K562 (cell line): ENCODE measurements around the gene NFATC3. TPM values are rescaled to one million over a fixed set of nuclear protein-coding genes. Genes with fewer than 3 reads are reported as not detected.

Experiments
- ATAC-seq: fragments of 200-7000 bp; cut with Tn5 transposase; 3 replicates; pipeline ENCODE4 v1.9.1; 2020; ENCODE audit warnings: moderate library complexity
- BruUV-seq: library from RNA; stranded (reverse); fragments of 400-500 nt; replicated peaks from 2 replicates; lab custom pipeline; 2021; lab: Mats Ljungman, UMichigan
- CTCF ChIA-PET: fragments of 300-600 bp; formaldehyde crosslinking; extraction: SDS; loops from one replicate; lab custom pipeline; 2021; ENCODE audit warnings: low intra/inter-chr PET ratio; lab: Yijun Ruan, JAX
- POLR2A ChIA-PET: fragments of 300-600, 350-650 bp; sonication (Branson Sonifier 250); formaldehyde crosslinking; extraction: SDS; loops from one replicate; lab custom pipeline; 2021; ENCODE audit warnings: antibody characterized with exemption, inconsistent platforms; lab: Yijun Ruan, JAX
- DNase-seq, 4 experiments: peaks; one replicate each; pipeline versions ENCODE4 v3.0.0 to v3.0.0-alpha.2; 2011 to 2018; ENCODE audit warnings: low spot score in 3 of 4, mixed read lengths in 3 of 4; ENCODE audit errors: extremely low read depth in 1 of 4
- FAIRE-seq: peaks from 2 replicates; lab custom pipeline; 2011; peaks lifted over from hg19 to GRCh38; lab: Jason Lieb, UNC
- H2AFZ ChIP-seq: 2 replicates; pipeline ENCODE4 v1.6.0; 2011; ENCODE audit warnings: low read depth, low read length, control low read depth, inconsistent platforms
- H3K27ac ChIP-seq: fragments of 200-600 bp; 3 replicates; pipeline ENCODE4 v1.8.0; 2011; ENCODE audit warnings: low read depth, mild to moderate bottlenecking, control low read depth, inconsistent platforms, low read length, moderate library complexity, mixed read lengths; ENCODE audit errors: extremely low read depth
- H3K27me3 ChIP-seq, 2 experiments: fragments of 300-600 bp in 1 of 2; 2 replicates in 1 of 2; 3 replicates in 1 of 2; pipeline versions ENCODE4 v1.6.0 to v1.8.0; 2011; ENCODE audit warnings: inconsistent platforms in 2 of 2, low read length in 2 of 2, mild to moderate bottlenecking in 1 of 2, mixed read lengths in 1 of 2, moderate library complexity in 1 of 2; ENCODE audit not compliant: control insufficient read depth in 2 of 2, insufficient read depth in 2 of 2
- H3K36me3 ChIP-seq: fragments of 300-600 bp; 3 replicates; pipeline ENCODE4 v1.8.0; 2011; ENCODE audit warnings: mild to moderate bottlenecking, low read length, inconsistent platforms; ENCODE audit not compliant: control insufficient read depth, insufficient read depth
- H3K4me1 ChIP-seq, 2 experiments: fragments of 200-600 bp in 1 of 2; replicated peaks in 1 of 2; 2 replicates in 1 of 2; 3 replicates in 1 of 2; pipeline versions ENCODE4 v1.5.1 to v1.8.0; 2011; ENCODE audit warnings: inconsistent platforms in 2 of 2, low read length in 2 of 2, mild to moderate bottlenecking in 1 of 2, mixed read lengths in 1 of 2, moderate library complexity in 1 of 2; ENCODE audit not compliant: control insufficient read depth in 2 of 2, insufficient read depth in 2 of 2
- H3K4me2 ChIP-seq: 2 replicates; pipeline ENCODE4 v1.6.1; 2011; ENCODE audit warnings: low read length, control low read depth, inconsistent platforms, mixed read lengths; ENCODE audit not compliant: insufficient read depth
- H3K4me3 ChIP-seq: fragments of 200-600 bp; sonication (generic), shearing (Covaris generic); 2 replicates; pipeline ENCODE4 v1.5.1; 2016; ENCODE audit warnings: control low read depth, inconsistent platforms
- H3K79me2 ChIP-seq: fragments of 200-600 bp; 3 replicates; pipeline ENCODE4 v1.8.0; 2011; ENCODE audit warnings: low read length, inconsistent platforms; ENCODE audit not compliant: control insufficient read depth, insufficient read depth
- H3K9ac ChIP-seq, 2 experiments: 2 replicates each; pipeline versions ENCODE4 v1.6.0 to v1.6.1; 2011; ENCODE audit warnings: low read depth in 2 of 2, low read length in 2 of 2, control low read depth in 1 of 2, inconsistent platforms in 1 of 2, mild to moderate bottlenecking in 1 of 2, mixed read lengths in 1 of 2; ENCODE audit not compliant: insufficient read depth in 1 of 2
- H3K9me1 ChIP-seq: one replicate; pipeline ENCODE4 v1.6.0; 2011; ENCODE audit warnings: inconsistent platforms, mild to moderate bottlenecking, low read length, moderate library complexity; ENCODE audit not compliant: control insufficient read depth, insufficient read depth
- H3K9me3 ChIP-seq: replicated peaks from 2 replicates; pipeline ENCODE4 v1.5.1; 2011; ENCODE audit warnings: low read depth, low read length, inconsistent platforms; ENCODE audit not compliant: control insufficient read depth, insufficient read depth
- H4K20me1 ChIP-seq: replicated peaks from 2 replicates; pipeline ENCODE4 v1.6.1; 2011; ENCODE audit warnings: low read length, inconsistent platforms, mixed read lengths; ENCODE audit not compliant: control insufficient read depth, insufficient read depth
- CEBPB ChIP-seq: fragments of 450-650 bp; IDR thresholded peaks from 2 replicates; pipeline ENCODE4 v1.6.1; 2016; ENCODE audit warnings: missing genetic modification characterization, missing compliant biosample characterization
- MCM3 ChIP-seq: fragments of 450-650 bp; IDR thresholded peaks from 2 replicates; pipeline ENCODE4 v1.6.1; 2016
- MXI1 ChIP-seq: IDR thresholded peaks from 2 replicates; pipeline ENCODE4 v1.6.1; 2011; ENCODE audit warnings: low read depth, mild to moderate bottlenecking, improper control_type of control experiment, low read length
- NFIC ChIP-seq: fragments of 450-650 bp; IDR thresholded peaks from 2 replicates; pipeline ENCODE4 v1.6.1; 2017; ENCODE audit warnings: mild to moderate bottlenecking, inconsistent platforms
- NONO ChIP-seq, 2 experiments: fragments of 200-400 bp in 1 of 2; fragments of 450-650 bp in 1 of 2; formaldehyde crosslinking in 1 of 2; IDR thresholded peaks; 2 replicates each; pipeline ENCODE4 v1.6.1; 2017; ENCODE audit warnings: low read depth in 2 of 2, mild to moderate bottlenecking in 2 of 2, moderate library complexity in 2 of 2, low read length in 1 of 2
- TCF7L2 ChIP-seq: fragments of 150-350 bp; IDR thresholded peaks from 2 replicates; pipeline ENCODE4 v1.6.1; 2016; ENCODE audit warnings: low read depth, mild to moderate bottlenecking, low read length, moderate library complexity
- ZC3H11A ChIP-seq: IDR thresholded peaks from 2 replicates; pipeline ENCODE4 v1.6.1; 2012; ENCODE audit warnings: low read depth, low read length, improper control_type of control experiment
- WGBS: fragments of 100-300 bp; shearing (Covaris generic); methylation state at CpG from one replicate; pipeline ENCODE4 v1.1.6; 2016; ENCODE audit warnings: low coverage, mixed read lengths; ENCODE audit not compliant: insufficient coverage; ENCODE audit errors: missing lambda C conversion rate; 5-methylcytosine and 5-hydroxymethylcytosine counted together
- in situ Hi-C: fragments of 300-500 bp; cut with MboI; formaldehyde crosslinking; loops from 4 replicates; pipeline ENCODE4 v1.15.0; 2018; ENCODE audit warnings: inconsistent platforms, mixed read lengths
- intact Hi-C: fragments of 100-400 bp; cut with micrococcal nuclease; formaldehyde crosslinking; loops from 2 replicates; pipeline ENCODE4 v1.14.2; 2022
- microRNA-seq: library from miRNA; unstranded; fragments of <30 nt; microRNA quantifications from one replicate; pipeline ENCODE4, GENCODE V29; 2018; ENCODE audit warnings: borderline microRNAs expressed
- polyA plus RNA-seq, 8 experiments: library from polyadenylated mRNA; depleted of rRNA in 4 of 8; stranded (reverse) in 5 of 8; unstranded in 3 of 8; fragments of >200 nt; fragmentation: Nextera tagmentation in 2 of 8; fragmentation: Illumina TruSeq in 1 of 8; extraction: Ambion mirVana in 2 of 8; extraction: Trizol in 1 of 8; gene quantifications; 2 replicates each; pipeline versions ENCODE4 v1.2.1 to v1.2.3, GENCODE V29; 2011 to 2014; ENCODE audit warnings: inconsistent platforms in 1 of 8, missing spikeins in 1 of 8
- small RNA-seq: library from RNA; depleted of rRNA; stranded (forward); fragments of <200 nt; gene quantifications from one replicate; pipeline ENCODE3, GENCODE V24; 2014
- total RNA-seq, 7 experiments: library from RNA; depleted of rRNA in 6 of 7; stranded (reverse); fragments of >200 nt in 6 of 7; fragmentation: Illumina TruSeq in 2 of 7; extraction: Trizol in 2 of 7; gene quantifications; 2 replicates each; pipeline versions ENCODE4 v1.2.1 to v1.2.3, GENCODE V29; 2011 to 2021; ENCODE audit warnings: low replicate concordance in 1 of 7
- TF ChIP-seq, protein P1 (sequence below), 2 experiments: fragments of 450-650 bp in 1 of 2; IDR thresholded peaks; 2 replicates each; pipeline ENCODE4 v1.6.1; 2011 to 2017; ENCODE audit warnings: low read depth in 2 of 2, antibody characterized with exemption in 1 of 2, borderline replicate concordance in 1 of 2, low read length in 1 of 2, mild to moderate bottlenecking in 1 of 2, mixed read lengths in 1 of 2; ENCODE audit not compliant: control insufficient read depth in 1 of 2

The NFATC3 gene
- total and polyA plus RNA-seq, 9 of the 15 experiments (the other 6 are each of a cell fraction or from before 2014, with no cell fraction given): 15.7 to 98.4 (median 59.4) TPM

DNA sequence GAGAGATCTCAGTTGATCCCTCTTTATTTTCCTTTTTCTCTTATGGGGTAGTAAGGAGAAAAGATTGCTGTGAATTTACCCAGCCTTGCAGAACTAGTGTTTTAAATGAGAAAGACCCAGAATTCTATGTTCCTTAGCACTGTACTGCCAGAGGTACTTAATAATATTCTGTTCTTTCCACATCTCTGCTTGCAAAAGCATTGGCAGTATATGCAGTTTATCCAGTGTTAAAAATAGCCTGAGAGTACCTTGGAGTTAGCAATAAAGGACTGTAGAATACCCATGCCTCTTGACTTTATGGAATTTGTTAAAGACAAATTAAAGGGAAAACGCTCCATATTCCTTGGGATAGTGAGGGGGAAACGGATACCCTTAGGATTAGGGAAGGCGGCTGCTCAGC is 191.1 kb downstream of the NFATC3 start:
- intact Hi-C loops: no loop called here
- H3K9me1 ChIP-seq: no peaks in the 10 kb centered on the region
- peaks cover 58% of the 10 kb centered on the region for H3K36me3 ChIP-seq
- CTCF ChIA-PET: no interaction called here
- no peak for TF ChIP-seq TCF7L2
- TF ChIP-seq MCM3: no peak
- no peak for TF ChIP-seq MXI1
- TF ChIP-seq ZC3H11A: no peak
- TF ChIP-seq CEBPB (tag): no peak
- no peak for TF ChIP-seq NFIC
- TF ChIP-seq, protein P1, sequence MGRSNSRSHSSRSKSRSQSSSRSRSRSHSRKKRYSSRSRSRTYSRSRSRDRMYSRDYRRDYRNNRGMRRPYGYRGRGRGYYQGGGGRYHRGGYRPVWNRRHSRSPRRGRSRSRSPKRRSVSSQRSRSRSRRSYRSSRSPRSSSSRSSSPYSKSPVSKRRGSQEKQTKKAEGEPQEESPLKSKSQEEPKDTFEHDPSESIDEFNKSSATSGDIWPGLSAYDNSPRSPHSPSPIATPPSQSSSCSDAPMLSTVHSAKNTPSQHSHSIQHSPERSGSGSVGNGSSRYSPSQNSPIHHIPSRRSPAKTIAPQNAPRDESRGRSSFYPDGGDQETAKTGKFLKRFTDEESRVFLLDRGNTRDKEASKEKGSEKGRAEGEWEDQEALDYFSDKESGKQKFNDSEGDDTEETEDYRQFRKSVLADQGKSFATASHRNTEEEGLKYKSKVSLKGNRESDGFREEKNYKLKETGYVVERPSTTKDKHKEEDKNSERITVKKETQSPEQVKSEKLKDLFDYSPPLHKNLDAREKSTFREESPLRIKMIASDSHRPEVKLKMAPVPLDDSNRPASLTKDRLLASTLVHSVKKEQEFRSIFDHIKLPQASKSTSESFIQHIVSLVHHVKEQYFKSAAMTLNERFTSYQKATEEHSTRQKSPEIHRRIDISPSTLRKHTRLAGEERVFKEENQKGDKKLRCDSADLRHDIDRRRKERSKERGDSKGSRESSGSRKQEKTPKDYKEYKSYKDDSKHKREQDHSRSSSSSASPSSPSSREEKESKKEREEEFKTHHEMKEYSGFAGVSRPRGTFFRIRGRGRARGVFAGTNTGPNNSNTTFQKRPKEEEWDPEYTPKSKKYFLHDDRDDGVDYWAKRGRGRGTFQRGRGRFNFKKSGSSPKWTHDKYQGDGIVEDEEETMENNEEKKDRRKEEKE (IDR thresholded peaks at IDR 0.05; ENCODE audit: borderline replicate concordance in 1 of 2, control insufficient read depth in 1 of 2, low read depth in 2 of 2, low read length in 1 of 2): no peak
- no peak for TF ChIP-seq NONO (IDR thresholded peaks at IDR 0.05; ENCODE audit: low read depth in 2 of 2, low read length in 1 of 2)
- peaks cover 0 to 9% of the 10 kb centered on the region in 2 experiments; a peak in 1 of 5 replicates for H3K4me1 ChIP-seq
- WGBS: 93% methylated on average over 3 of the region's 3 CpGs
- H3K9ac ChIP-seq: no peak overlapping the region
- no peak overlapping the region for H3K27ac ChIP-seq
- no peak for DNase-seq
- no peak for FAIRE-seq
- no peak overlapping the region for H3K4me3 ChIP-seq
- H3K4me2 ChIP-seq: no peak overlapping the region
- no TSS peak for BruUV-seq
- peaks cover 17% of the 10 kb centered on the region for H4K20me1 ChIP-seq
- peaks cover 26% of the 10 kb centered on the region for H3K79me2 ChIP-seq
- ATAC-seq: no peak
- POLR2A ChIA-PET: interaction anchor here (1.0 to 1.7 kb wide), 3 partner anchors 12 to 34 kb away, joined by 3 to 7 read pairs (median 4); partner anchors contain the start of genes PRMT7 and SLC7A6OS
- H3K9me3 ChIP-seq: no peaks in the 10 kb centered on the region
- H3K27me3 ChIP-seq: no peaks in the 10 kb centered on the region
- in situ Hi-C loops: no loop called here
- H2AFZ ChIP-seq: no peak overlapping the region

Small RNAs within 50 kb of the gene (microRNA-seq; reads per million reads assigned to microRNA genes)
- gene MIR6773: not detected

Small RNAs within 50 kb of the gene (small RNA-seq; reads per million reads assigned to genes)
- gene RF00019 (not detected), gene RF00554 (not detected)

Other genes starting within 250 kb of the NFATC3 start
Only the 7 nearest of the 20 such genes appear.
- gene LCAT, start 141.2 kb upstream of the NFATC3 start, total RNA-seq (2014; rRNA removed): 6.8 and 9.0 TPM in 2 replicates
- gene LCAT, start 141.2 kb upstream of the NFATC3 start, total RNA-seq (2014; rRNA removed; fragmentation: Illumina TruSeq; extraction: Trizol): 3.0 and 3.2 TPM in 2 replicates
- 4.1 and 4.5 TPM in 2 replicates for gene LCAT, start 141.2 kb upstream of the NFATC3 start, total RNA-seq (2015; rRNA removed; fragmentation: Illumina TruSeq; extraction: Trizol)
- gene LCAT, start 141.2 kb upstream of the NFATC3 start, total RNA-seq (2021): 14.2 and 21.0 TPM in 2 replicates
- gene LCAT, start 141.2 kb upstream of the NFATC3 start, polyA plus RNA-seq (2011; rRNA removed): 6.7 and 14.9 TPM in 2 replicates
- gene LCAT, start 141.2 kb upstream of the NFATC3 start, polyA plus RNA-seq (2014; fragmentation: Illumina TruSeq; extraction: Trizol): 5.0 and 5.6 TPM in 2 replicates
- gene LCAT, start 141.2 kb upstream of the NFATC3 start, polyA plus RNA-seq (2014; fragmentation: Nextera tagmentation; extraction: Ambion mirVana): under 1 TPM; 0.46 to 0.94 TPM
- gene LCAT, start 141.2 kb upstream of the NFATC3 start, polyA plus RNA-seq (2014; rRNA removed): 7.6 and 14.9 TPM in 2 replicates
- 15.0 and 16.9 TPM in 2 replicates for gene SLC12A4, start 116.7 kb upstream of the NFATC3 start, total RNA-seq (2014; rRNA removed)
- gene SLC12A4, start 116.7 kb upstream of the NFATC3 start, total RNA-seq (2014; rRNA removed; fragmentation: Illumina TruSeq; extraction: Trizol): 9.9 and 10.0 TPM in 2 replicates
- gene SLC12A4, start 116.7 kb upstream of the NFATC3 start, total RNA-seq (2015; rRNA removed; fragmentation: Illumina TruSeq; extraction: Trizol): 10.4 and 11.6 TPM in 2 replicates
- gene SLC12A4, start 116.7 kb upstream of the NFATC3 start, total RNA-seq (2021): 32.8 and 43.5 TPM in 2 replicates
- 22.9 and 48.4 TPM in 2 replicates for gene SLC12A4, start 116.7 kb upstream of the NFATC3 start, polyA plus RNA-seq (2011; rRNA removed)
- gene SLC12A4, start 116.7 kb upstream of the NFATC3 start, polyA plus RNA-seq (2014; fragmentation: Illumina TruSeq; extraction: Trizol): 24.1 and 30.0 TPM in 2 replicates
- gene SLC12A4, start 116.7 kb upstream of the NFATC3 start, polyA plus RNA-seq (2014; fragmentation: Nextera tagmentation; extraction: Ambion mirVana): 1 to 10 TPM in 1 of 2 experiments, under 1 TPM in 1; 0.75 to 1.8 TPM
- 25.1 and 32.7 TPM in 2 replicates for gene SLC12A4, start 116.7 kb upstream of the NFATC3 start, polyA plus RNA-seq (2014; rRNA removed)
- gene DPEP3, start 104.9 kb upstream of the NFATC3 start, total RNA-seq (2014; rRNA removed): not detected in 2 replicates
- not detected in 2 replicates for gene DPEP3, start 104.9 kb upstream of the NFATC3 start, total RNA-seq (2014; rRNA removed; fragmentation: Illumina TruSeq; extraction: Trizol)
- gene DPEP3, start 104.9 kb upstream of the NFATC3 start, total RNA-seq (2015; rRNA removed; fragmentation: Illumina TruSeq; extraction: Trizol): not detected in 2 replicates
- not detected in 2 replicates for gene DPEP3, start 104.9 kb upstream of the NFATC3 start, total RNA-seq (2021)
- gene DPEP3, start 104.9 kb upstream of the NFATC3 start, polyA plus RNA-seq (2011; rRNA removed): not detected in 2 replicates
- not detected in 2 replicates for gene DPEP3, start 104.9 kb upstream of the NFATC3 start, polyA plus RNA-seq (2014; fragmentation: Illumina TruSeq; extraction: Trizol)
- gene DPEP3, start 104.9 kb upstream of the NFATC3 start, polyA plus RNA-seq (2014; fragmentation: Nextera tagmentation; extraction: Ambion mirVana): not detected
- not detected in 2 replicates for gene DPEP3, start 104.9 kb upstream of the NFATC3 start, polyA plus RNA-seq (2014; rRNA removed)
- 0.14 and 1.3 TPM in 2 replicates for gene DPEP2, start 85.9 kb upstream of the NFATC3 start, total RNA-seq (2014; rRNA removed)
- 0.18 and 0.35 TPM in 2 replicates for gene DPEP2, start 85.9 kb upstream of the NFATC3 start, total RNA-seq (2014; rRNA removed; fragmentation: Illumina TruSeq; extraction: Trizol)
- 0.49 and 0.76 TPM in 2 replicates for gene DPEP2, start 85.9 kb upstream of the NFATC3 start, total RNA-seq (2015; rRNA removed; fragmentation: Illumina TruSeq; extraction: Trizol)
- 0.85 and 1.2 TPM in 2 replicates for gene DPEP2, start 85.9 kb upstream of the NFATC3 start, total RNA-seq (2021)
- gene DPEP2, start 85.9 kb upstream of the NFATC3 start, polyA plus RNA-seq (2011; rRNA removed): 0.81 and 1.6 TPM in 2 replicates
- gene DPEP2, start 85.9 kb upstream of the NFATC3 start, polyA plus RNA-seq (2014; fragmentation: Illumina TruSeq; extraction: Trizol): 0.70 and 1.00 TPM in 2 replicates
- under 1 TPM; 0.24 to 0.38 TPM for gene DPEP2, start 85.9 kb upstream of the NFATC3 start, polyA plus RNA-seq (2014; fragmentation: Nextera tagmentation; extraction: Ambion mirVana)
- 0.36 and 0.81 TPM in 2 replicates for gene DPEP2, start 85.9 kb upstream of the NFATC3 start, polyA plus RNA-seq (2014; rRNA removed)
- not detected in 2 replicates for gene DPEP2NB, start 69.5 kb upstream of the NFATC3 start, total RNA-seq (2014; rRNA removed)
- not detected in 2 replicates for gene DPEP2NB, start 69.5 kb upstream of the NFATC3 start, total RNA-seq (2014; rRNA removed; fragmentation: Illumina TruSeq; extraction: Trizol)
- not detected in 2 replicates for gene DPEP2NB, start 69.5 kb upstream of the NFATC3 start, total RNA-seq (2015; rRNA removed; fragmentation: Illumina TruSeq; extraction: Trizol)
- gene DPEP2NB, start 69.5 kb upstream of the NFATC3 start, total RNA-seq (2021): not detected in 2 replicates
- gene DPEP2NB, start 69.5 kb upstream of the NFATC3 start, polyA plus RNA-seq (2011; rRNA removed): not detected in 2 replicates
- not detected in 2 replicates for gene DPEP2NB, start 69.5 kb upstream of the NFATC3 start, polyA plus RNA-seq (2014; fragmentation: Illumina TruSeq; extraction: Trizol)
- not detected for gene DPEP2NB, start 69.5 kb upstream of the NFATC3 start, polyA plus RNA-seq (2014; fragmentation: Nextera tagmentation; extraction: Ambion mirVana)
- not detected in 2 replicates for gene DPEP2NB, start 69.5 kb upstream of the NFATC3 start, polyA plus RNA-seq (2014; rRNA removed)
- 21.1 and 27.1 TPM in 2 replicates for gene DDX28, start 62.1 kb upstream of the NFATC3 start, total RNA-seq (2014; rRNA removed)
- gene DDX28, start 62.1 kb upstream of the NFATC3 start, total RNA-seq (2014; rRNA removed; fragmentation: Illumina TruSeq; extraction: Trizol): 13.0 and 13.1 TPM in 2 replicates
- gene DDX28, start 62.1 kb upstream of the NFATC3 start, total RNA-seq (2015; rRNA removed; fragmentation: Illumina TruSeq; extraction: Trizol): 15.9 and 16.3 TPM in 2 replicates
- gene DDX28, start 62.1 kb upstream of the NFATC3 start, total RNA-seq (2021): 22.5 and 24.5 TPM in 2 replicates
- gene DDX28, start 62.1 kb upstream of the NFATC3 start, polyA plus RNA-seq (2011; rRNA removed): 17.6 and 21.9 TPM in 2 replicates
- 13.7 and 15.5 TPM in 2 replicates for gene DDX28, start 62.1 kb upstream of the NFATC3 start, polyA plus RNA-seq (2014; fragmentation: Illumina TruSeq; extraction: Trizol)
- 1 to 10 TPM; 2.8 to 3.5 TPM for gene DDX28, start 62.1 kb upstream of the NFATC3 start, polyA plus RNA-seq (2014; fragmentation: Nextera tagmentation; extraction: Ambion mirVana)
- 24.5 and 28.7 TPM in 2 replicates for gene DDX28, start 62.1 kb upstream of the NFATC3 start, polyA plus RNA-seq (2014; rRNA removed)
- gene DUS2, start 62.1 kb upstream of the NFATC3 start, total RNA-seq (2014; rRNA removed): 22.3 and 22.5 TPM in 2 replicates
- 17.8 and 20.9 TPM in 2 replicates for gene DUS2, start 62.1 kb upstream of the NFATC3 start, total RNA-seq (2014; rRNA removed; fragmentation: Illumina TruSeq; extraction: Trizol)
- 21.5 and 22.5 TPM in 2 replicates for gene DUS2, start 62.1 kb upstream of the NFATC3 start, total RNA-seq (2015; rRNA removed; fragmentation: Illumina TruSeq; extraction: Trizol)
- 21.7 and 25.6 TPM in 2 replicates for gene DUS2, start 62.1 kb upstream of the NFATC3 start, total RNA-seq (2021)
- 13.0 and 16.3 TPM in 2 replicates for gene DUS2, start 62.1 kb upstream of the NFATC3 start, polyA plus RNA-seq (2011; rRNA removed)
- gene DUS2, start 62.1 kb upstream of the NFATC3 start, polyA plus RNA-seq (2014; fragmentation: Illumina TruSeq; extraction: Trizol): 19.4 and 20.6 TPM in 2 replicates
- gene DUS2, start 62.1 kb upstream of the NFATC3 start, polyA plus RNA-seq (2014; fragmentation: Nextera tagmentation; extraction: Ambion mirVana): 1 to 10 TPM; 5.8 to 9.3 TPM
- gene DUS2, start 62.1 kb upstream of the NFATC3 start, polyA plus RNA-seq (2014; rRNA removed): 13.3 and 15.1 TPM in 2 replicates